ENCODE measurements around the gene MARCHF6.
A peak's percentile ranks its signal among the peaks of the same experiment; 100 is the strongest.
"Not testable (repeated sequence)": the region's sequence is repeated elsewhere in the genome, so short reads cannot be mapped to it uniquely, and the experiment has no call there.

The MARCHF6 gene

DNA sequence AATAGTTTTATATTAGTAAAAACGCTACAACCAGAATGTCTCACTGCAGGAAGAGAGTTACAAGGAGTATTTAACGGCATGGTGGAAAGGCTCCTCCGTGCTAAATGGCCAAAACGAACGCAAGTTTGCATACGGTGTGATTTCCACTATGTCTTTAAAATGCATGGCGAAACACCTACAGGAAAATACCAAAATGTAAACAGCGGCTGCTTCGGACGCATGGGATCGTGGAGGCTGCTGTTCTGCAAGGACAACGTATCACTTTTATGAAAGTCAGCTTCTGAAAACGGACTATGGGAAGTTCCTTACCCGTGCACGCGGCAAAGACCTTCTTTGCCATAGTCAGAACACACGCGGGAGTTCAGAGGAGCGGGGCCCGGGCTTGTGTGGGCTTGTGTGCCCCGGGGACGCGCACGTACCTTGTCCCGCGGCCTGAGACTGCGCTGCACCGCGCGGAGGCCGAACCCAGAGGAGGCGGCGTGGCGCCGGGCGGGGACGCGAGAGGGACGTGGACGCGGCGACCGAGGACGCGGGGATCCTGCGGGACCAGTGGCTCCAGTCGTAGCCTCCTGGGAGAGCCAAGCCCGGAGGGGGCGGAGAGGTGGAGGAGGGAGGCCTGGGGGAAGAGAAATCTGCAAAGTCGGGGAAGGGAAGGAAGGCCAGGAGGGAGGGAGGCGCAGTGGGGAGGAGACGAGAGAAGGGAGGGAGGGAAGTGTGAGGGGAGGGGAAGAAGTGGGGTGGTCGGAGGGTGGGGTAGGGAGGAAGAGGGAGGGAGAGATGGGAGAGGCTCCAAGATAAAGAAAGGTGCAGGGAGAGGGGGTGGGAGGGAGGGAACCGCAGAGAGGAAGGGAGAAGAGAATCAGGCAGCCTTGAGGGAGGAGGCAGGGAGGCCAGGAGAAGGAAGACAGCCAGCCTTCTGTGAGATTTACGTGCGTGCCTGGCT lies 46.0 kb upstream of the MARCHF6 start, which contains the start of gene CMBL:
TSS of gene CMBL (minus strand) at position 697 of the 943 bp plus-strand sequence. CDS start 17,140 bp downstream, outside the sequence.
- H3K4me3 ChIP-seq (replicated peaks; ENCODE audit: low read depth, low read length), result peak within 1 kb of the TSS; percentile 73
- DNase-seq (ENCODE audit: extremely low read depth, low read depth), result no peak
- TF ChIP-seq, protein P1, sequence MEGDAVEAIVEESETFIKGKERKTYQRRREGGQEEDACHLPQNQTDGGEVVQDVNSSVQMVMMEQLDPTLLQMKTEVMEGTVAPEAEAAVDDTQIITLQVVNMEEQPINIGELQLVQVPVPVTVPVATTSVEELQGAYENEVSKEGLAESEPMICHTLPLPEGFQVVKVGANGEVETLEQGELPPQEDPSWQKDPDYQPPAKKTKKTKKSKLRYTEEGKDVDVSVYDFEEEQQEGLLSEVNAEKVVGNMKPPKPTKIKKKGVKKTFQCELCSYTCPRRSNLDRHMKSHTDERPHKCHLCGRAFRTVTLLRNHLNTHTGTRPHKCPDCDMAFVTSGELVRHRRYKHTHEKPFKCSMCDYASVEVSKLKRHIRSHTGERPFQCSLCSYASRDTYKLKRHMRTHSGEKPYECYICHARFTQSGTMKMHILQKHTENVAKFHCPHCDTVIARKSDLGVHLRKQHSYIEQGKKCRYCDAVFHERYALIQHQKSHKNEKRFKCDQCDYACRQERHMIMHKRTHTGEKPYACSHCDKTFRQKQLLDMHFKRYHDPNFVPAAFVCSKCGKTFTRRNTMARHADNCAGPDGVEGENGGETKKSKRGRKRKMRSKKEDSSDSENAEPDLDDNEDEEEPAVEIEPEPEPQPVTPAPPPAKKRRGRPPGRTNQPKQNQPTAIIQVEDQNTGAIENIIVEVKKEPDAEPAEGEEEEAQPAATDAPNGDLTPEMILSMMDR (IDR thresholded peaks at IDR 0.05; ENCODE audit: low read depth, low read length, missing control alignments), result no peak

DNA sequence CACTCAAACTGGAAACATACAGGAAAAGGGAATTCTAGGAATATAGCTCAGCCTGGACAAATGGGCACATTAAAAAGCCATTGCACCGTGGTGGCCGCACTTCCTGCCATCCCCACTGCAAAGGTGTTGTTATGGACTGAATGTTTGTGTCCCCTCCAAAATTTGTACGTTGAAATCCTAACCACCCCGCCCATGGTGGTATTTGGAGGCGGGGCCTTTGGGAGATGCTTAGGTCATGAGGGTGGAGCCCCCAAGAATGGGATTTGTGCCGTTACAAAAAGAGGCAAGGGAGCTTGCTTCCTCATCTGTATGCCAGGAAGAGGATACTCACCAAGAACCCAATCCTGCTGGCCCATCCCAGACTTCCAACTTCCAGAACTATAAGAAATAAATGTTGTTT lies 44.7 kb upstream of the MARCHF6 start:
- no peak overlapping the region for H3K4me3 ChIP-seq (replicated peaks; ENCODE audit: low read depth, low read length)
- TF ChIP-seq, protein P1 (IDR thresholded peaks at IDR 0.05; ENCODE audit: low read depth, low read length, missing control alignments), result no peak
- no peak for DNase-seq (ENCODE audit: extremely low read depth, low read depth)

DNA sequence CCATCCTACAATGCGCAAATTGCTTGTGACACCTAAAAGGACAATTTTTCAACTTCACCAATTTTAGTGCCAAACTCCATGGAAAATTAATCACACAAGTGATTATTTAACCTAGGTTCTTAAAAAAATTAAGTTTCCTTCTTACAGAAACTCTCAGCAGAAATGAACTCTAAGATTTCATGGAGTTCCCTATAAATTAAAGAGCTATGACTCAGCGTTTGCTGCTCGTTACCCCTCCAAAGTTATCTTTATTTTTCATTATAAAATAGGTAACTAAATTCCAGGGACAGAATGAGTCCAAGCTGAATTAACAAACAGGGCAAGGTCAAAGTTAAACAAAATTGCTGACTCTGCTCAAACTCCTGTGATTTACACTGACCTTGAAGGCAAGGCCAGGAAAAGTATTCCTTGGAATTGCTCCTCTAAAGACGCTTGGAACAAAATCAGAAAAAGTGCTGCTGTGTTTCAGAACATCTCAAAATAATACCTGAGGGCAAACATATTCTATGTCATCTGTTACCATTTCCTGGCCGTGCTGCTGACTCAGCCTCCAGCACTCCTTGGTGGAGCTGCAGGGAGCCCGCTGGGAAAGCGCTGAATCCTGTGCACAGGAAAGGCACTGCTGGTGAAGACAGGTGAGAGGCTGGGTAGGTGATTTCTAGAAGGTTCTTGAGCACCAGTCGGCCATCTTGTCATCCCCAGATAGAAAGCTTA lies 43.3 kb upstream of the MARCHF6 start:
- no peak for DNase-seq (ENCODE audit: extremely low read depth, low read depth)
- no peak overlapping the region for H3K4me3 ChIP-seq (replicated peaks; ENCODE audit: low read depth, low read length)
- TF ChIP-seq, protein P1 (IDR thresholded peaks at IDR 0.05; ENCODE audit: low read depth, low read length, missing control alignments), result no peak

DNA sequence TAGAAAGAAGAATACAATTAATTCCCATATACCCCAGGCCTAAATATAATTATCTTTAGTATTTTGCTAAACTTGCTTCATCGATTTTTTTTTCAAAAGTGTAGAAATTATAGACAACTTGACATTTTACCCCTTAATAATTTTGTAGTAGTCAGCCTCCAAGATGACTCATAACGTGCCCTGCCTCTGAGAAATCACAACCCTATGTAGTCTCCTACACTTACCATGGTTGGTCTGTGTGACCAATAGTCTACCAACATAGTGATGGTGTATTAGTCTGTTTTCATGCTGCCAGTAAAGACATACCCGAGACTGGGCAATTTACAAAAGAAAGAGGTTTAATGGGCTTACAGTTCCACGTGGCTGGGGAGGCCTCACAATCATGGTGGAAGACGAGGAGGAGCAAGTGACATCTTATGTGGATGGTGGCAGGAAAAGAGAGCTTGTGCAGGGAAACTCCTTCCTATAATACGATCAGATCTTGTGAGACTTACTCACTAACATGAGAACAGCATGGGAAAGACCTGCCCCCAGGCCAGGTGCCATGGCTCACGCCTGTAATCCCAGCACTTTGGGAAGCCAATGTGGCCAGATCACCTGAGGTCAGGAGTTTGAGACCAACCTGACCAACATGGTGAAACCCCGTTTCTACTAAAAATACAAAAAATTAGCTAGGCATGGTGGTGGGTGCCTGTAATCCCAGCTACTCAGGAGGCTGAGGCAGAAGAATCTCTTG lies 42.5 kb upstream of the MARCHF6 start:
- DNase-seq (ENCODE audit: extremely low read depth, low read depth); H3K4me3 ChIP-seq (replicated peaks; ENCODE audit: low read depth, low read length): not testable (repeated sequence)

DNA sequence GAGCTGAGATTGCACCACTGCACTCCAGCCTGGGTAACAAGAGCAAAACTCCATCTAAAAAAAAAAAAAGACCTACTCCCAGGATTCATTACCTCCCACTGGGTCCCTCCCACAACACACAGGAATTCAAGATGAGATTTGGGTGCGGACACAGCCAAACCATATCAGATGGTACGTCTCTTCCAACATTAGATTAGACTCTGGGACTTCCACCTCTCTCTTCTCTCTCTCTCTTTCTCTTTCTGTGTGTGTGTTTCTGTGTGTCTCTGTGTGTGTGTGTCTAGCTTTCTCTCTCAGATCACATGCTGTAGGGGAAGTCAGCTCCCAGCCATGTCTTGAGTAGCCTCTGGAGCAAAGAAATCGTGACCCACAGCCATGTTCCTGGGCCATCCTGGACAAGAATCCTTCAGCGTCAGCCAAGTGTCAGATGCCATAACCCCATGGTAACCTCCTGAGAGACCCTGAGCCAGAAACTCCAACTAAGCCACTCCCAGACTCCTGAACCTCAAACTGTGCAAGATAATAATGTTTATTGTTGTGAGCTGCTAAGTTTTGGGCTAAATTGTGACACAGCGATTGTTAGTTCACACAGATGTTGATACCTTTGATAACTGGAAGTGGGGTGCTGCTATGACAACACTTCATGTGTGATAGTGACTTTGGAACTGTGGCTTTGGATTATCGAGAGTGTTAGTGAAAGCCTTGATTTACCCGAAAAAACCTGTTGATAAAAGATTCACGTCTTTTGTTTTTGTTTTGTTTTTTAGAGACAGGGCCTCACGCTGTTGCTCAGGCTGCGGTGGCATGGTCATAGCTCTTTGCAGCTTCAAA lies 41.7 kb upstream of the MARCHF6 start:
- TF ChIP-seq, protein P1 (IDR thresholded peaks at IDR 0.05; ENCODE audit: low read depth, low read length, missing control alignments), result no peak
- no peak overlapping the region for H3K4me3 ChIP-seq (replicated peaks; ENCODE audit: low read depth, low read length)
- no peak for DNase-seq (ENCODE audit: extremely low read depth, low read depth)

DNA sequence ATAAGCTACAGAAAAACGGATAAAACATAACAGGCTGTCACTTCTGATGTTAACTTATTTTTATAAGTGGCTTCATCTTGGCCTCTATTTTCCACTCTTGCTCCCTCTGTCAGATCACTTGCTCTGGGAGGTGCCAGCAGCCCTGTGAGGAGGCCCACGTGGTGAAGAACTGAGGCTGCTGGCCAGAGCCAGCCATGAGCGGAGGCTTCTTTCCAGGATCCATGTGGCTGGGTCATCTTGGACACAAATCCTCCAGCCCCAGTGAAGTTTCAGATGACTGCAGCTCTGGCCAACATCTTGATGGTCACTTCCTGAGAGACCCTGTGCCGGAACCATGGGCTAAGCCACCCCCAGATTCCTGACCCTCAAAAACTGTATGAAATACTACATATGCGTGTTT lies 38.3 kb upstream of the MARCHF6 start:
- TF ChIP-seq, protein P1 (IDR thresholded peaks at IDR 0.05; ENCODE audit: low read depth, low read length, missing control alignments), result no peak
- no peak for DNase-seq (ENCODE audit: extremely low read depth, low read depth)
- no peak overlapping the region for H3K4me3 ChIP-seq (replicated peaks; ENCODE audit: low read depth, low read length)
